ENCODE measurements around the gene COX10.
"Not testable (repeated sequence)": the region's sequence is repeated elsewhere in the genome, so short reads cannot be mapped to it uniquely, and the experiment has no call there.

The COX10 gene

DNA sequence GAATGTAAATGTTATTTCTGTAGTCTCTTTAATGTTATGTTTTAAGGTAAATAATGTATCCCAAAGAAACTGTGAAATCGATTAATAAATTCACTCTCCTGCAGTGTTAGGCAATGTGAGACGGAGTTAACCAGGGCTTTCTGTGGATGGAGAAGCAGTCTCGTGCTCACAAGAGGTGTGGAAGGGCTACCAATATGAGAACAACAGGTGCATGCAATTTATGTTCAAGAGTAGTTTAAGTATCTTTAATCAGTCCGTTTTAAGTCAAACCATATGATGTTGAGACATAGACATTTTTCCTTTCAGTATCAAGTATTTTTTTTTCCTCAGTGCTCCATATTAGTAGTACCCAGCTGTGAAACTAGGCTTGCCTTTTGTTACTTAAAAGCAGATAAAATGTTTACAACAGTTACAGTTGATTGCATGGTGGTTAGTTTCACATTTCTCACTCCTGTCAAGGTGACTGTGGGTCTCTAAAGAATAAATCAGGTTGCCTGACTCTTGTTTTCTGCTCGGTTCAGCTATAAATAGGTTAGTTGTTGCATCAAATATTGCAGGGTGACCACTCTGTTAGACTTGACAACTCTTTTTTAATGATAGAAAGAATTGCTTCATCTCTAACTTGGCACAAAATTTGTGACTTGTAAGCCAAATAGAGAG is 54.4 kb downstream of the COX10 start:
- no peak for DNase-seq (ENCODE audit: low spot score)

DNA sequence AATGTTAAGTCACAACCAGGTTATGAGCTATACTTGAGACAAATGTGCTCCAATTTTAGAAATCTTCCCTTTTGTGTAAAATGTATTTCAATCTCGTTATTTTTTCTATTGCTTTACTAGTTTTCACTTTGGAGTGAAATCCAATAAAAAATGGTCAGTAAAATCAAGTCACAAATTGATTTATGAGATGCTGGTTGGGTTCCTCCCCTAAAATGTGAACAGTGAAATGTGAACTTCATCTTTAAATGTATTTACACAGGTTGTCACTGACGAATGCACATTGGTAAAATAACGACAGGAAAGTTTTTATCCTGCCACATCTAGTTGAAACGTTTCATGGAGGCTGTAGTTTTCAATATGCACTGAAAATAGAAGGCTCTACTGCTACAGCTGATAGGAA is 55.5 kb downstream of the COX10 start:
- no peak for DNase-seq (ENCODE audit: low spot score)

DNA sequence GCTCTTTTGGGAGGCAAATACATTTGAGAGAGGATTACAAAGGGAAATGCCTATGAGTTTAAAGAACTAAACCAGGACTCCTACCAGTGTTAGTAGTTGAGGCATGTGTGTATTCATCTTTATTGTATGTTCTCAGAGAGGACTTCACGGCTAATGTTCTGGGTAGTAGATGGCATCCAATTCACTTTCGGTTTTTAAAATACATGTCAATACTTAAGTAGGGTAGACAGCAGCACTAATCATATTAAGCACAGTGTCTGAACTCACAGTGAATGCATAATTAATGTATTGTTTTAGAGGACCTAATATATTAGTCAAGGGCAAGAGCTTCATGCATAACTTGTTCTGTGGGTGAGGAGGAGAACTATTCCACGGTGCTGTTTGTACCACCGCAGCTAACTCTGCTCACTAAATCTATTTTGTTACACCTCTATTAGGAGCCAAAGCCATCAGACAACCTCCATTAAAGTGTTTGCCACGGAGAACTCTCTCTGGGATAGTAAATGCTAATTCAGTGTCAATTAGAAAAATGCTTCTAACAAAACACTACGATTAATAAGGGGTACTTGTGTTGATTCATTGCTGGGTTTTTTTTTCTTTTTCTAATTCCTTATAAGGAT is 56.3 kb downstream of the COX10 start:
- no peak for DNase-seq (ENCODE audit: low spot score)

DNA sequence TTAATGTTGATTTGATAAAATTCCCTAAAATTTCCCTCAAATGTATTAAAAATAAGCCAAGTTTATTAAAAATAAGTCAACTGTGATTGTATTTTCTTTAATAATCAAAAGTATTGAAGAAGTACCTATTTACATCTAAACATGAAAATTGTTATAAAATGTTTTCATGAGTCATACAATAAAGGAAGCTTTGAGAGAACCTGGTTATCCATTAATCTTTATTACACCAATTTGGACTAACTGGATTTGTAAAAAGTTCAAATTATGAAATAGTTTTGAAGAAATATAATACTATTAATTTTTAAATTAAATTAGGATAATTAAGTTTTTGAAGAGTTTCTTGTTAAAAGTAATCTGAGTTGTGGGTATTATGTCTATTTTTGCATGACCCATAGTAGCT is 63.8 kb downstream of the COX10 start:
- no peak for DNase-seq (ENCODE audit: low spot score)

DNA sequence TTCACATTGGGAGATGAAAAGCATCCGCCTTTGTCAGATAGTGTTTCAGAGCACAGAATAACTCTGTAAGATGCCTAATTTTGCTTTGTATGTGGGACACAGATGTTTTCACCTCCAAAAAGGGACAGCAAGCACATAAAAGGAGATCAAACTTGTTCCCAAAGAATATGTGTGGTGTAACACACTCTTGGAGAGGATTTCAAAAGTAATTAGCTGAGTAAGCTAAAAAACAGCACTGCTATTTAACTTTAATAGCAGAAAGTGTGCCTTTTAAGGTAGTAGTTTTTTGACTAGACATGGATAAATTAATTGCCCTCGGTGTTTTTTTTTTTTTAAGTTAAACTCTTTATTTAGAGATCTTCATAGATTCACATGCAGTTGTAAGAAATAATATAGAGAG is 65.2 kb downstream of the COX10 start:
- DNase-seq (ENCODE audit: low spot score), result no peak

DNA sequence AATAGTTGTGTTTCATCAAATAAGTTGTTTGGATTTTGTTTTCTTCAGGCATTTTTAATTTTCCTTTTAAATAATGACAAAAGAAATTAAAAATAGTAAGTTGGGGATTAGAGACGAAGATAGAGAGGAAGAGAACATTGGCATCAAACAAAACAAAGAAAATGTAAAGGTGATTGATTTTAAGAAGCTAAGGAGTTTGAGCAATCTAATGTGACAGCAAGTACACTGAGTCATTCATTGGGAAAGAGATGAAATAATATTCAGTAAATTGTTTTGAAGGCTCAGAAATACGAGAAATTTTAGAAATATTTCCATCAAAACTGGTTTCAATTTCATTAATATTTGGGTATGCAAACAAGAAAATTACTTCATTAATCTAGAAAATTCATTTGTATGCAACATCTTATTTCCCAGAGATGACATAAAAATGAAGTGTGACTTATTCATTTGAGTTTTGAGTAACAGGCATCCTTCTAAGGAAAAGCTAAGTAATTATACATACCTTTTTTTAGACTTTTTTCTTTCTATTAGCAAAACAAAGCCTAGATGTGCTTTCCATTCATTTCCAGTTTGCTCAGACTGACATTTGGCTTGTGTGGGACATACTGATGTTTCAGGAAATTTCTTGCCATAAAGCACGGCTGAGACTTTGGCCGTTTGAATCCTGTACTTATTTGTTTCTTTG is 66.7 kb downstream of the COX10 start:
- no peak for DNase-seq (ENCODE audit: low spot score)

DNA sequence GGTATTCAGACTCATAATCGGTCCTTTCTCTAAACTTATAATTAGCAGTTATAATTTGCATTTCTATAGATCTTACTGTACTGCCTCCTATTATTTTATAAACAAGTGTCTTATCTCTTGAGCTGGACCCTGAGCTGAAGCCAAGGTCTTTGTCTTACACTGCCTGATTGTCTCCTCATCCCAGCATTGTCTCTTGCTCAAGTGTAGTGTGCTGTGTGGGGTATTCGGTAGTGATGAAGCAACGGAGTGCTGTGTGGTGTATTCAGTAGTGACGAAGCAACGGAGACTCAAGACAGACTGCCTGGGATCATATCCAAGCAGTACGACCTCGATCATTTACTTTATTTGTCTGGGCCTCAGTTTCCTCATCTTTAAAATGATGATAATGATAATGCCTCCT is 69.3 kb downstream of the COX10 start:
- DNase-seq (ENCODE audit: low spot score), result no peak

DNA sequence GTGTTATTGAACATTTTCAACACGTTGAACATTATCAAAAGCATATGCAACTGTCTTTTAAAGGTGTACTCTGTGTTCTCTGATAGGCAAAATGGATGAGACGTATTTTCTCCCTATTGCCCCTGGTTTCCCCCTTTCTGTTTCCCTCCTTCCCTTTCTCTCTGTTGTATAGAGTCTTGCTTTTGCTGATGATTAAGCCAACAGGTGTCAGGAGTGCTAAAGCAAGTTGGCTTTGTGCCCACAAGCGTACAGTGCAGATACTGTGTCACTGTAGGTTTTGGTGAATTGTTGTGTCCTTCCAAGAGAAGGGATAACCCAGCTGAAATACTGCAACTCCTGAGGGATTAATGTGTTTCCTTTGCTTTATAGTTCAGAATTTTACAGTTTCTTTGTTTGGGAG is 74.4 kb downstream of the COX10 start:
- DNase-seq (ENCODE audit: low spot score), result no peak

DNA sequence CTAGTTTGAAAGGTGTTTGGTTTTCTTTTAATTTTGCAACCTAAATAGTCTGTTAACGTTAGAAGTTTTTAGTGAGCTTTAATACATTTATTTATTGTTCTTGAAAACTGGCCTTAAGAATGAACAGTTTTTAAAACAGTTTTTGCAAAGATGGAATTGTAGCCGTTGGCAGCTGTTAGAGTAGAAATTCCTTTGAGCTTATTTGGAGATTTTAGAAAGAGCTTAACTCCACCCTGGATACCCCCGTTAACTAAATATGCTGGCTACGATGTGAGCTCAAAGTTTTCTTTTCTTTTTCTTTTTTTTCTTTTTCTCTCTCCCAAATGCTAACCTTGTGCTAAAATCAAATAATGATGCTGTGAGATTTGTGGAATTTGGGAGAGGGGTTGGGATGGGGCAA is 75.2 kb downstream of the COX10 start:
- no peak for DNase-seq (ENCODE audit: low spot score)

DNA sequence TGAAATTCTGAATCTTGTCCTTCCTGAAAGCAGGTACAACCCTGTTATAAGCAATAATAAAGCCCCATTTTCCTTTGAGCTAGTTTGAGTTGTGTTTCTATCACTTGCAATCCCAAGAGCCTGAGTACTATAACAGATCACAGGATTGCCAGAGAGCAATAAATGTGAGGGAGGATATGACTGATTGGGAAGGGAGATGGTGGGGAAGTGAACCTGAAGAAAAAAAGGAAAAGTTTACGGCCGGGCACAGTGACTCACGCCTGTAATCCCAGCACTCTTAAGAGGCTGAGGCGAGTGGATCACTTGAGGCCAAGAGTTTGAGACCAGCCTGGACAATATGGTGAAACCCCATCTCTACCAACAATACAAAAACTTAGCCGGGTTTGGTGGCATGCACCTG is 80.4 kb downstream of the COX10 start:
- DNase-seq (ENCODE audit: low spot score), result no peak

DNA sequence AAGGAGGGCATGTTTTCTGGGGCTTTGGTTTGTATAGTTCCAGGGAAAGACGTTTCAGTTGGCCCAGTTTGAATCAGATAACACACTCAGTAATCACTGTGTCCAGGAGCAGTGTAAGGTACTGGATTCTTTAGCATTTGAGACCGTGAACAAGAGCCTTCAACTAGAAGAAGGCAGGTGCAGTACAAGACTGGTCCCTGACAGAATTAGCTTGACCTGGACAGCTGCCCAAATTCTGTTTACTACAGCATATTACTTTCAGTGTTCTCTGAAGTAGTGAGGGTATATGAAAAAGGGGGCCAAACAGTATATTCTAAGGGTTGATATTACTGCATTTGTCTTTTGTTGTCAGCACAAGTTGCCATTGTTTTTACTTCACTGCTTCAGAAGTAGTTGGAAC is 81.3 kb downstream of the COX10 start:
- no peak for DNase-seq (ENCODE audit: low spot score)

DNA sequence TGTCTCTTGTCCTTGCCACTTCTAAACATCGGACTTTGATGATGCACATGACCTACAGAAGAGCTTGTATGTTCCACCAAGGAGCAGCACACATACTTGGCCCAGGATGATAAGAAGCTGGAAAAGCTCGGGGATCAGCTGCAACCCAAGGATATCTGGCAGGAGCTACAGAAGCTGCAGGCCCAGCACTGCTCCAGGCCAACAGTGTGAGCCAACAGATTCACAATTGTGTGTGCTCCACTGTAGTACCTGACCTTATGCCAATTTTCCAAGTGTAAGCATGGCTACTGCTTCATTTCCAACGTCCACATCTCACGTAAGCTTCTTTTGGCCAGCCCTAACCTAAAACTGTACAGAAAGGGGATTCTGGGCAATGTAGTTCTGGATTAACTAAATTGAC is 83.4 kb downstream of the COX10 start:
- no peak for DNase-seq (ENCODE audit: low spot score)

DNA sequence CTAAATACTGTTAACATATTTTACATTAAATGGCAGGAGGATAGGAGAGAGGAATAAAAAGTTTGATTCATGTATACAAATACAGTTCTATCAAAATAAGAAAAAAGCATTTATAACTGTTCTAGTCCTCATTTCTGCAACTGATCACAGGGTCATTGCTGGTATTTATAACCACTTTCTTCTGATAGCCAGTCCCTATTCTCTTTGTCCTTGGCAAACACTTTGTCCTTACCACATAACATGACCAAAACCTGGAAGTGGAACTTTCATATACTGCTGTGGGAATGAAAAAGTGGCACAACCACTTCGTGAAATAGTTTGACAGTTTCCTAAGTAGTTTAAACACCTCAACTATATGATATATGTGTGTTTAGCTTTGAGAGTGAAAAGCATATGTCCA is 84.1 kb downstream of the COX10 start:
- DNase-seq (ENCODE audit: low spot score), result no peak

DNA sequence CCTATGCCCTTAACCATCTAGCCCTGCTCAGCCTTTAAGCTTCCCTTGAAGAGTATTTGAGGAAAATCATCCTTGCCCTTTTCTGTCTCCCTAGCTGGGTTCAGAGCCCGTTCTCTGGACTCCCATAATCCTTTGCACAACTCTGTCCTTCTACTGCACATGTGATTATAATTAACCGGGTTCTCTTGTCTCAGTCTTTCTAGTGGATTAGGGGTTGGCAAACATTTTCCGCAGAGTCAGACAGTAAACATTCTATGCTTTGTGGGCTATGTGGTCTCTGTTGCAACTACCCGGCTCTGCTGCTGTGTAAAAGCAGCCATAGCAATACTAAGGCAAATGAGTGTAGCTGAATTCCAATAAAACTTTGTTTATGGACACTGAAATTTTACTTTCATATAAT is 87.4 kb downstream of the COX10 start:
- DNase-seq (ENCODE audit: low spot score), result no peak

DNA sequence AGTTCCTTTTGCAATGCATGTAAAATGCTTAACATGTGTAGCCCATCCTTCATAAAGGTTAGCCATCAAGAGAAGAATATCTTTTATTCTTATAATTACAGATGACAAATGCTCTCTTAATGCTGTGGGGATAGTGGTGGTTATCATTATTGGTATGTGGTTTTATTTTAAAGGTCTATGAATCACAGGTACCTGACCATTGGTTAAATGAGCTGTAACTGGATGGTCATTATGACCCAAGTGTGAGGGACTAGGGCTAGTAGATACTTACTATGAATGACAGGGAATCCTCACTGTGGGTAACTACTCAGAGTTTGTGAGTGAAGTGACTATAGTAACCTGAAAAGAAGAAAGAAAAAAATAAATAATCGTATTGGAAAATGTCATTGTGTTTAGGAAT is 88.5 kb downstream of the COX10 start:
- no peak for DNase-seq (ENCODE audit: low spot score)

DNA sequence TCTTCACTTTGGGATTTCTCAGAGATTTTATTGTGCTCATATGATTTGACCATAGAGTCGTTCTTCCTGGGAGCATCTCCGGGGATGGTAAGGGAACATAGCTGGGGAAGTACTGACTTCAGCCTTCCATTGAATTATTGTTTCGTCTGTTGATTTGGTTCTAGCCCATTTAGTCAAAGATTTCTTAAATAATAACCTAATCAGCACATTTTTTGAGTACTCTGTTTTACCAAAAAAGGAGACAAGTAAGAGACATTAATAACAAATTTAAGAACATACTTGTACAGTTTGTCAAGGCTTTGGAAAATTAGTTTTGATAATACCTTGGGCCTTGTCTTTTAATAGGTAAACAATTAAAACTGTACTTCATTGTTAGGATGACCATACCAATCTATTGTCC is 89.4 kb downstream of the COX10 start:
- no peak for DNase-seq (ENCODE audit: low spot score)

DNA sequence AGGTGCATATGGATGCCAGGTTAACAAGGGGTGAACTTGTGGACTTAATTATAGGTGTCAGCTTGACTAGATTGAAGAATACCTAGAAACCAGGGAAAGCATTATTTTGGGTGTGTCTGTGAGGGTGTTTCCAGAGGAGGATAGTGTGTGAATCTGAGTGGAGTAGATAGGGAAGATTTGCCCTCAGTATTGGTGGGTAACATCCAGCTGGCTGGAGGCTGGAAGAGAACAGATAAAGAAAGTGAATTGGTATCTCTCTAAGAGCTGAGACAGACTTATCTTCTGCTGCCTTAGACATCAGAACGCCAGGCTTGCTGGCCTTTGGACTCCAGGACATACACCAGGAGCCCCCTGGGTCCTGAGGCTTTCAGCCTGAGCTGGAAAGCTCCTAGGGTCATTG is 92.1 kb downstream of the COX10 start:
- no peak for DNase-seq (ENCODE audit: low spot score)

DNA sequence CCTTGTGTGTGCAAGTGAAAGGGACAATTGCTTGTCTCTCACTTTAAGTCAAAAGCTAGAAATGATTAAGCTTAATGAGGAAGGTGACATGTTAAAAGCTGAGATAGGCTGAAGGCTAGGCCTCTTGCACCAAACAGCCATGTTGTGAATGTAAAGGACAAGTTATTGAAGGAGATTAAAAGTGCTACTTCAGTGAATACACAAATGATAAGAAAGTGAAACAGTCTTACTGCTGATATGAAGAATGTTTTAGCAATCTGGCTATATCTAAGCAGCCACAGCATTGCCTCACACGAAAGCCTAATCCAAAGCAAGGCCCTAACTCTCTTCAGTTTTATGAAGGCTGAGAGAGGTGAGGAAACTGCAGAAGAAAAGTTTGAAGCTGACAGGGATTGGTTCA is 96.3 kb downstream of the COX10 start:
- DNase-seq (ENCODE audit: low spot score), result no peak

DNA sequence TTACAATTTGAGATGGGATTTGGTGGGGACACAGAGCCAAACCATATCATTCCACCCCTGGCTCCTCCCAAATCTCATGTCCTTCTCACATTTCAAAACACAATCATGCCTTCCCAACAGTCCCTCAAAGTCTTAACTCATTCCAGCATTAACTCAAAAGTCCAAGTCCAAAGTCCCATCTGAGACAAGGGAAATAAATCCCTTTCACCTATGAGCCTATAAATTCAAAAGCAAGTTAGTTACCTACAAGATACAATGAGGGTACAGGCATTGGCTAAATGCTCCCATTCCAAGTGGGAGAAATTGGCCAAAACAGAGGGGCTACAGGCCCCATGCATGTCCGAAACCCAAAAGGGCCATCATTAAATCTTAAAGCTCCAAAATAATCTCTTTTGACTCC is 98.5 kb downstream of the COX10 start:
- DNase-seq (ENCODE audit: low spot score), result not testable (repeated sequence)

DNA sequence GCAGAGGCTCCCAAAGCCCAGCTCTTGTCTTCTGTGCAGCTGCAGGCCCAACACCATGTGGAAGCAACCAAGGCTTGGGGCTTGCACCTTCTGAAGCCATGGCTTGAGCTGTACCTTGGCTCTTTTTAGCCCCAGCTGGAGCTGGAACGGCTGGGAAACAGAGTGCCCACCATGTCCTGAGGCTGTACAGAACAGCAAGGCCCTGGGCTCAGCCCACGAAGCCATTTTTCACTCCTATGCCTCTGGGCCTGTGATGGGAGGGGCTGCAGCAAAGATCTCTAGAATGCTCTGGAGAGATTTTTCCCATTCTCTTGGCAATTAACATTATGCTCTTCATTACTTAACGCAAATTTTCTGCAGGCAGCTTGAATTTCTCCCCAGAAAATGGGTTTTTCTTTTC is 99.3 kb downstream of the COX10 start:
- no peak for DNase-seq (ENCODE audit: low spot score)

DNA sequence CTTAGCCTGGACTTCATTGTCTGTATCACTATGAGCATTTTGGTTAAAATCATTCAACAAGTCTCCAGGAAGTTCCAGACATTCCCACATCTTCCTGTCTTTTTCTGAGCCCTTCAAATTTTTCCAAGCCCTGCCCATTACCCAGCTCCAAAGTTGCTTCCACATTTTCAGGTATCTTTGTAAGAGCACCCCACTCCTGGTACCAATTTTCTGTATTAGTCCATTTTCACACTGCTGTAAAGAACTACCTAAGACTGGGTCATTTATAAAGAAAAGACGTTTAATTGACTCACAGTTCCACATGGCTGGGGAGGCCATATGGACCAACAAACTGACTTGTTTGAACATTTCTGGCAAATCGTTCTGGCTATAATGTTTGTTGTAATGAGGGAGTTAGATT is 100.0 kb downstream of the COX10 start:
- no peak for DNase-seq (ENCODE audit: low spot score)

DNA sequence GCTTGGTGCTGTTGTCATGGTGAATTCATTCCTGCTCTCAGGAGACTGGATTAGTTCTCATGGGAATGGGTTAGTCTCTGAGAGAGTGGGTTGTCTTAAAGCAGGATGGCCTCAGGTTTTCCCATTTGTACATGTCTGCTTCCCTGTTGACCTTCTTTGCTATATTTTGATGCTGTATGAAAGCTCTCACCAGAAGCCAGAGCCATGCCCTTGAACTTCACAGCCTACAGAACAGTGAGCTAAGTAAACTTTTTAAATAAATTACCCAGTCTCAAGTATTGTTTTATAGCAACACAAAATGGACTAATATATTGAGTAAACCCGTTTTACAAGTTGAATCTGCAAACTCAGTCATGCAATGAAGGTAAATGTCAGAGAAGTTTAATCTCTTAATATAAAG is 100.6 kb downstream of the COX10 start:
- no peak for DNase-seq (ENCODE audit: low spot score)

DNA sequence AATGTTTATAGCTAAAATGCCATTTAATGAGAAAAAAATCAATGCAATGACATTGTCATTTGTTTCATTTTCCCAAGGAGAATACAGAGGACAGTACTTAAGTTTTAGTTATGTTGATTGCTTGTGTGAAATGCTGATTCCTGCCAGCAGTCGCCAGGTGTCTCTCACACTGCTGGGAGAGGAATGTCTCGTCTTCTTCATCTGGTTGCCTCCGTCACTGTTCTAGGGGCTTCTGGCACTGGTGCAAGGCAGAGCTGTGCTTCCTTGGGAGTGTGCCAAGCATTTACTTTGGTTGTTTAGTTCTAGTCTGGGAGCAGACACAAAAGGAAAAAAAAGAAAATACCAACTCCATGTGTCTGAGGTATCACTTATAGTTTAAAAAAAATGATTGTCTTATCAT is 107.7 kb downstream of the COX10 start:
- not testable (repeated sequence) for DNase-seq (ENCODE audit: low spot score)

DNA sequence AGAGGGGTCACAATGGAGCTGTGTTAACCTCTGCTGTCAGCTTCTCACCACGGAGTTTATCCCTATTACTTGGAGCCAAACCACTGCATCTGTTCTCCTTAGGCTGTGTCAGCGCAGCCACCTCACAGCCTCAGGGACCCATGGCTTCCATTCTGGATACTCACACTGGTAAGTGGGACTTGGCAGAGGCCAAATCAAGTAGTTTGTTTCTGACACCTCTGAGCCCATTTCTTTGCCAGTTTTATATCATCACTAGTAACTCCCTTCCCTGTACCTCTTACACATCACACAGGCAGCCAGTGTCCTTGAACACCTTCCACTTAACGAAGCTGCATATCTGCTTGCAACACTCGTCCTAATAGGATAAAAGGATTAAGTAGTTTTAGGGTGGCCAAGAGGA is 108.5 kb downstream of the COX10 start:
- not testable (repeated sequence) for DNase-seq (ENCODE audit: low spot score)

All from putamen (tissue), 1 donor.